ENCODE measurements around the gene DDX50. TPM values are rescaled to one million over a fixed set of nuclear protein-coding genes. Genes with fewer than 3 reads are reported as not detected.

DDX50 gene
- total and polyA plus RNA-seq, 2 donors (not counting 3 experiments of a cell fraction or from before 2014, with no cell fraction given): 14.8 to 28.2 TPM

DNA sequence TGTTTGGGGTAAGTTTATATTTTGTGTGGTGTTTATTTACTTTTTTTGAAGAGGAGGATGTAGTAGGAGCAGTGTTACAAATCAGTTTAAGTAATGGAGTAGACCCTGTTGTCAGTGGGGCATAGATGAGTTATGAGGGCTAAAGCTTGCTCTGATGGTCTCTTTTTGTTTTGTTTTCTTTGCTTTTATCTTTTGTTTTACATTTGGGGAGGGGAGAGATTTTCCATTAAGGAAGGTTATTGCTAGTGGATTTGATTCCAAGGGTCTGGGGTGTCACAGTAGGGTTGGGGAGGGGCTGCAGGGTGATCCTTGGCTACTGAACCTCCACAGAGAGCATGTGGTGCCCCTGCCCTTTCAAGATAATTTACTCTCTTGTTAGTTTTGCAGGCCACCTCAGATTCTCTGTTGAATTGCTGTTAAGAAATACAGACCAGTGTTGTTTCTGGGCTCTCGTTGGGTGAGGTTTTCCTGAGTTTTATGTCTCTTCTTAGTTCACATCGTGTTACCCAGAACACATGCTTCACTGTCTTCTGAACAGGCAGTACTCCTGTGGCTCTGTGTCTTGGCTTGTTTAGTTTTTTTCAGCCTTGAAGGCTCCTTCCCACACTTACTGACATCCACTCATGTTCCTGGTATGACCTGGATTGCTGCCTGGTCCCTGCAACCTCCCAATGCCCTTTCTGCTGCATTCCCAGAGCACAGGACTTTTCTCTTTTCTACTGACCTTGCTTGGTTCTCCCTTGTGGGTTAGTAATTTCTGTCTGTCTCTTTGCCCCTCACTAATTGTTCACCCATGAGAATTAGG, 91.7 kb downstream of the DDX50 start:
- Histone ChIP-seq H3K4me2 (ENCODE audit: insufficient read depth, low read length) (no peak overlapping the region), H3K79me2 (ENCODE audit: control insufficient read depth, insufficient read depth, low read length) (peaks cover 74% of the 10 kb centered on the region), H3K27me3 (ENCODE audit: control insufficient read depth in 2 of 2, insufficient read depth in 2 of 2, low read length in 2 of 2) (no peaks in the 10 kb centered on the region), H3K27ac (ENCODE audit: insufficient read depth, low read depth, low read length) (no peak overlapping the region), H3K9me3 (replicated peaks; ENCODE audit: control insufficient read depth, insufficient read depth, low read length) (no peaks in the 10 kb centered on the region), H3K9me1 (replicated peaks; ENCODE audit: control insufficient read depth, extremely low read depth, insufficient read depth, low read length) (no peaks in the 10 kb centered on the region), H3K9ac (replicated peaks; ENCODE audit: extremely low read depth, insufficient read depth, low read length) (no peak overlapping the region), H4K20me1 (replicated peaks; ENCODE audit: control insufficient read depth, extremely low read depth, insufficient read depth, low read length) (no peaks in the 10 kb centered on the region), H3K4me3 (replicated peaks in 1 of 3; ENCODE audit: insufficient read depth in 1 of 3, low read depth in 1 of 3, low read length in 3 of 3) (no peak overlapping the region), H3K4me1 (ENCODE audit: control insufficient read depth, extremely low read depth, insufficient read depth, low read length) (peaks cover 25% of the 10 kb centered on the region), H2AFZ (ENCODE audit: low read depth, low read length) (no peak overlapping the region), H3K36me3 (ENCODE audit: control insufficient read depth in 2 of 2, extremely low read depth in 1 of 2, insufficient read depth in 2 of 2, low read length in 2 of 2) (peaks cover 0 to 3% of the 10 kb centered on the region in 2 experiments)
- TF ChIP-seq MYC (IDR thresholded peaks at IDR 0.05; ENCODE audit: low read depth, low read length): no peak
- no peak for TF ChIP-seq CTCF (IDR thresholded peaks at IDR 0.05; ENCODE audit: extremely low read depth in 1 of 2, insufficient read depth in 1 of 2, low read depth in 1 of 2, low read length in 2 of 2)
- no peak for TF ChIP-seq MAX (IDR thresholded peaks at IDR 0.05; ENCODE audit: insufficient read depth, insufficient read length)
- TF ChIP-seq POLR2A (IDR thresholded peaks at IDR 0.05; ENCODE audit: low read depth, low read length): no peak
- no peak for TF ChIP-seq FOS (IDR thresholded peaks at IDR 0.05; ENCODE audit: borderline replicate concordance, insufficient read depth, low read length)
- no peak for TF ChIP-seq GATA2 (IDR thresholded peaks at IDR 0.05; ENCODE audit: insufficient read depth, insufficient read length, low read depth, low read length)
- TF ChIP-seq POLR2AphosphoS5 (IDR thresholded peaks at IDR 0.05; ENCODE audit: insufficient read depth, low read depth, low read length): no peak
- TF ChIP-seq EZH2 (IDR thresholded peaks at IDR 0.05; ENCODE audit: borderline replicate concordance, low read depth, low read length, severe bottlenecking): no peak
- no peak for TF ChIP-seq JUN (IDR thresholded peaks at IDR 0.05; ENCODE audit: borderline replicate concordance, insufficient read depth, insufficient read length, low read depth)
- BruUV-seq (replicated peaks): no TSS peak
- DNase-seq (ENCODE audit: low read depth, low spot score) (no peak), FAIRE-seq (no peak)
- intact Hi-C loops (cut with micrococcal nuclease): no loop called here
- dilution Hi-C loops (cut with MboI; ENCODE audit: extremely low pct_ligation_motif_present, low sequenced_read_pairs): no loop called here
- ChIA-PET POLR2A (interaction anchor here (1.4 kb wide), 1 partner anchor 95 kb away, joined by 4 read pairs; the partner anchor contains the start of gene SRGN), CTCF (interaction anchor here (1.0 to 1.4 kb wide), 4 partner anchors 12 to 98 kb away, joined by 3 to 7 read pairs (median 4); no protein-coding TSS in a partner anchor)

Small RNA genes within 50 kb of the gene (small RNA-seq; reads per million reads assigned to genes)
- not detected for gene RNU6-571P (ENCODE audit: insufficient read depth, insufficient read length, low read depth, low replicate concordance)

Other genes with a start within 250 kb of the DDX50 start
- 83.3 and 92.9 TPM in 2 replicates for gene CCAR1, start 180.1 kb upstream of the DDX50 start, total RNA-seq
- gene CCAR1, start 180.1 kb upstream of the DDX50 start, polyA plus RNA-seq: 59.8 and 87.0 TPM in 2 replicates
- 0.20 and 0.48 TPM in 2 replicates for gene STOX1, start 73.8 kb upstream of the DDX50 start, total RNA-seq
- gene STOX1, start 73.8 kb upstream of the DDX50 start, polyA plus RNA-seq: 0.06 TPM in 1 of 2 replicates, not detected in the other
- gene DDX21, start 54.9 kb downstream of the DDX50 start, total RNA-seq: 93.5 and 98.1 TPM in 2 replicates
- gene DDX21, start 54.9 kb downstream of the DDX50 start, polyA plus RNA-seq: 21.6 and 33.4 TPM in 2 replicates
- 37.3 and 39.8 TPM in 2 replicates for gene KIFBP, start 87.5 kb downstream of the DDX50 start, total RNA-seq
- gene KIFBP, start 87.5 kb downstream of the DDX50 start, polyA plus RNA-seq: 15.3 and 17.6 TPM in 2 replicates
- gene SRGN, start 186.8 kb downstream of the DDX50 start, total RNA-seq: 433 and 450 TPM in 2 replicates
- 331 and 384 TPM in 2 replicates for gene SRGN, start 186.8 kb downstream of the DDX50 start, polyA plus RNA-seq
- gene VPS26A, start 222.9 kb downstream of the DDX50 start, total RNA-seq: 55.8 and 60.3 TPM in 2 replicates
- 8.7 and 11.7 TPM in 2 replicates for gene VPS26A, start 222.9 kb downstream of the DDX50 start, polyA plus RNA-seq